Stimulated activated CD8-positive, alpha-beta memory T cell treated with anti-CD3 and anti-CD28 coated beads, Interleukin-15, amount 100 ng/mL, for 24 hours (primary cell): Measurements from ENCODE around the gene ETV1.

Experiments
- DNase-seq: peaks from one replicate; pipeline ENCODE4 v3.0.0-alpha.2; 2020; ENCODE audit warnings: low read depth

ETV1 gene

GRCh38 chr7:13989126-13989948, at the start of gene ETV1:
ETV1 (minus strand) TSS chr7:13989666; CDS start chr7:13989052, 614 bp downstream.
- no peak for DNase-seq

GRCh38 chr7:14024406-14024805, 34.9 kb upstream of the ETV1 start:
- no peak for DNase-seq

- DNase-seq: no peak
Observed at GRCh38 chr7:14023838-14024237, 34.4 kb upstream of the ETV1 start.

- no peak for DNase-seq
Observed at GRCh38 chr7:14023342-14023741, 33.9 kb upstream of the ETV1 start.

- DNase-seq: no peak
Observed at GRCh38 chr7:14021069-14021468, 31.6 kb upstream of the ETV1 start.

GRCh38 chr7:14020339-14020900, 31.0 kb upstream of the ETV1 start:
- no peak for DNase-seq

- no peak for DNase-seq
Observed at GRCh38 chr7:14018751-14019150, 29.3 kb upstream of the ETV1 start.

GRCh38 chr7:14016950-14017349, 27.5 kb upstream of the ETV1 start:
- no peak for DNase-seq

- DNase-seq: no peak
Observed at GRCh38 chr7:14013898-14014297, 24.4 kb upstream of the ETV1 start.

GRCh38 chr7:14009453-14010418, 20.3 kb upstream of the ETV1 start:
- no peak for DNase-seq

- no peak for DNase-seq
Observed at GRCh38 chr7:14001139-14001538, 11.7 kb upstream of the ETV1 start.

GRCh38 chr7:14000247-14000646, 10.8 kb upstream of the ETV1 start:
- DNase-seq: no peak

GRCh38 chr7:13998866-13999265, 9.4 kb upstream of the ETV1 start:
- no peak for DNase-seq

GRCh38 chr7:13992596-13992964, 3.1 kb upstream of the ETV1 start:
- no peak for DNase-seq

GRCh38 chr7:13991791-13992595, 2.5 kb upstream of the ETV1 start:
- DNase-seq: no peak

GRCh38 chr7:13990984-13991790, 1.7 kb upstream of the ETV1 start:
- peak; percentile 28 for DNase-seq

- no peak for DNase-seq
Observed at GRCh38 chr7:13990319-13990983, 985 bp upstream of the ETV1 start.

- no peak for DNase-seq
Observed at GRCh38 chr7:13989949-13990305, 461 bp upstream of the ETV1 start.

GRCh38 chr7:13988731-13989125, 738 bp downstream of the ETV1 start:
- no peak for DNase-seq

GRCh38 chr7:13988065-13988464, 1.4 kb downstream of the ETV1 start:
- no peak for DNase-seq

GRCh38 chr7:13987395-13987794, 2.1 kb downstream of the ETV1 start:
- DNase-seq: no peak
